H1 (cell line): ENCODE data around the gene GABRD. TPM values are rescaled to one million over a fixed set of nuclear protein-coding genes. Genes with fewer than 3 reads are reported as not detected.

Experiments
- CTCF ChIA-PET: fragments of 300-600 bp; sonication (Branson Sonifier 250); formaldehyde crosslinking; loops from one replicate; lab custom pipeline; 2021; ENCODE audit not compliant: partially characterized antibody; lab: Charles Lee
- POLR2A ChIA-PET: fragments of 300-600 bp; sonication (Branson Sonifier 250); formaldehyde crosslinking; loops from one replicate; lab custom pipeline; 2021; ENCODE audit warnings: inconsistent platforms; ENCODE audit not compliant: partially characterized antibody; lab: Charles Lee
- DNase-seq, 2 experiments: peaks; one replicate each; pipeline versions ENCODE4 v3.0.0 to v3.0.0-alpha.2; 2010 to 2022; ENCODE audit warnings: low spot score in 2 of 2, low read depth in 1 of 2, mixed read lengths in 1 of 2
- FAIRE-seq: peaks from 2 replicates; lab custom pipeline; 2011; peaks lifted over from hg19 to GRCh38; lab: Jason Lieb, UNC
- H2AFZ ChIP-seq: 2 replicates; pipeline ENCODE4 v1.8.1; 2012; ENCODE audit warnings: low read length, inconsistent platforms
- H2AK5ac ChIP-seq: 2 replicates; pipeline ENCODE4 v1.6.1; 2013; ENCODE audit warnings: low read depth, low read length
- H2BK120ac ChIP-seq: replicated peaks from 2 replicates; pipeline ENCODE3; 2013; ENCODE audit warnings: low read depth, low read length, inconsistent platforms
- H2BK12ac ChIP-seq: 2 replicates; pipeline ENCODE4 v1.6.1; 2013; ENCODE audit warnings: low read depth, low read length
- H2BK15ac ChIP-seq: 2 replicates; pipeline ENCODE4 v1.6.1; 2013; ENCODE audit warnings: low read length
- H2BK20ac ChIP-seq: 2 replicates; pipeline ENCODE4 v1.6.1; 2013; ENCODE audit warnings: low read length
- H2BK5ac ChIP-seq: 2 replicates; pipeline ENCODE4 v1.6.1; 2013; ENCODE audit warnings: low read depth, low read length
- H3K14ac ChIP-seq: 2 replicates; pipeline ENCODE4 v1.6.1; 2013; ENCODE audit warnings: inconsistent platforms; ENCODE audit not compliant: insufficient read length
- H3K18ac ChIP-seq: 2 replicates; pipeline ENCODE4 v1.6.1; 2013; ENCODE audit warnings: low read length; ENCODE audit errors: extremely low read depth
- H3K23ac ChIP-seq: 2 replicates; pipeline ENCODE4 v1.6.1; 2013; ENCODE audit warnings: inconsistent platforms; ENCODE audit not compliant: insufficient read length
- H3K23me2 ChIP-seq: 2 replicates; pipeline ENCODE4 v1.6.1; 2013; ENCODE audit warnings: low read depth, low read length
- H3K27ac ChIP-seq: 2 replicates; pipeline ENCODE4 v1.6.1; 2011; ENCODE audit warnings: low read depth, low read length, inconsistent platforms
- H3K27me3 ChIP-seq, 4 experiments: replicated peaks in 1 of 4; 1 replicate in 1 of 4; 2 replicates in 3 of 4; pipeline versions ENCODE4 v1.6.1 to v1.8.1; 2011 to 2013; ENCODE audit warnings: low read length in 3 of 4, mild to moderate bottlenecking in 3 of 4, inconsistent platforms in 2 of 4, mixed read lengths in 2 of 4, moderate library complexity in 1 of 4; ENCODE audit not compliant: control insufficient read depth in 3 of 4, insufficient read depth in 3 of 4; ENCODE audit errors: extremely low read depth in 1 of 4
- H3K36me3 ChIP-seq, 4 experiments: 2 replicates each; pipeline versions ENCODE4 v1.6.1 to v1.8.1; 2011 to 2013; ENCODE audit warnings: mild to moderate bottlenecking in 4 of 4, low read length in 3 of 4, moderate library complexity in 2 of 4, control low read depth in 1 of 4, inconsistent platforms in 1 of 4; ENCODE audit not compliant: insufficient read depth in 4 of 4, control insufficient read depth in 2 of 4
- H3K4ac ChIP-seq: replicated peaks from 2 replicates; pipeline ENCODE3; 2013; ENCODE audit warnings: low read length, low read depth, mixed read lengths, inconsistent platforms; ENCODE audit not compliant: insufficient read length
- H3K4me1 ChIP-seq, 4 experiments: replicated peaks in 1 of 4; 1 replicate in 1 of 4; 2 replicates in 3 of 4; pipeline versions ENCODE4 v1.6.1 to v1.8.1; 2011 to 2013; ENCODE audit warnings: low read length in 3 of 4, inconsistent platforms in 2 of 4, mixed read lengths in 1 of 4; ENCODE audit not compliant: insufficient read depth in 4 of 4, control insufficient read depth in 3 of 4
- H3K4me2 ChIP-seq, 2 experiments: 2 replicates each; pipeline versions ENCODE4 v1.6.1 to v1.8.1; 2011 to 2013; ENCODE audit warnings: low read depth in 2 of 2, low read length in 2 of 2, control low read depth in 1 of 2, inconsistent platforms in 1 of 2, mild to moderate bottlenecking in 1 of 2; ENCODE audit not compliant: insufficient read depth in 1 of 2
- H3K4me3 ChIP-seq, 4 experiments: fragments of 200-600, 300-600 bp in 1 of 4; sonication (generic), shearing (Covaris generic), sonication (Bioruptor Twin) in 1 of 4; 2 replicates each; pipeline versions ENCODE4 v1.5.1 to v1.8.1; 2011 to 2016; ENCODE audit warnings: low read length in 4 of 4, low read depth in 3 of 4, control low read depth in 2 of 4, inconsistent platforms in 2 of 4, mild to moderate bottlenecking in 2 of 4, mixed read lengths in 1 of 4, moderate library complexity in 1 of 4; ENCODE audit not compliant: insufficient read depth in 2 of 4; ENCODE audit errors: extremely low read depth in 1 of 4
- H3K56ac ChIP-seq: replicated peaks from 2 replicates; pipeline ENCODE3; 2013; ENCODE audit warnings: low read depth, mild to moderate bottlenecking, mixed read lengths, low read length, inconsistent platforms; ENCODE audit not compliant: insufficient read length
- H3K79me1 ChIP-seq: 2 replicates; pipeline ENCODE4 v1.6.1; 2013; ENCODE audit warnings: low read depth, low read length, control low read depth
- H3K79me2 ChIP-seq, 2 experiments: 2 replicates each; pipeline versions ENCODE4 v1.6.1 to v1.8.1; 2012 to 2013; ENCODE audit warnings: low read length in 2 of 2, mild to moderate bottlenecking in 2 of 2, inconsistent platforms in 1 of 2; ENCODE audit not compliant: insufficient read depth in 2 of 2, control insufficient read depth in 1 of 2
- H3K9ac ChIP-seq, 4 experiments: replicated peaks in 1 of 4; 1 replicate in 1 of 4; 2 replicates in 3 of 4; pipeline versions ENCODE4 v1.6.1 to v1.8.1; 2011 to 2013; ENCODE audit warnings: low read depth in 3 of 4, low read length in 3 of 4, control low read depth in 2 of 4, mild to moderate bottlenecking in 2 of 4, moderate library complexity in 2 of 4, inconsistent platforms in 1 of 4; ENCODE audit errors: extremely low read depth in 1 of 4
- H3K9me3 ChIP-seq, 2 experiments: 2 replicates each; pipeline versions ENCODE4 v1.6.1 to v1.8.1; 2012 to 2013; ENCODE audit warnings: mild to moderate bottlenecking in 2 of 2, moderate library complexity in 2 of 2, control low read depth in 1 of 2, inconsistent platforms in 1 of 2, low read depth in 1 of 2, low read length in 1 of 2, mixed read lengths in 1 of 2; ENCODE audit not compliant: insufficient read depth in 2 of 2
- H4K20me1 ChIP-seq, 2 experiments: replicated peaks in 1 of 2; 2 replicates each; pipeline versions ENCODE3 to v1.8.1; 2011 to 2013; ENCODE audit warnings: inconsistent platforms in 2 of 2, low read length in 2 of 2, mild to moderate bottlenecking in 1 of 2; ENCODE audit not compliant: insufficient read depth in 2 of 2, control insufficient read depth in 1 of 2
- H4K5ac ChIP-seq: 2 replicates; pipeline ENCODE4 v1.6.1; 2013; ENCODE audit warnings: low read length, low read depth, mixed read lengths, inconsistent platforms; ENCODE audit not compliant: insufficient read length
- H4K8ac ChIP-seq: 2 replicates; pipeline ENCODE4 v1.8.0; 2013; ENCODE audit warnings: mild to moderate bottlenecking, moderate library complexity, low read length, inconsistent platforms; ENCODE audit not compliant: insufficient read depth; ENCODE audit errors: extremely low read depth
- H4K91ac ChIP-seq: replicated peaks from 2 replicates; pipeline ENCODE3; 2013; ENCODE audit warnings: low read length, mixed read lengths, inconsistent platforms; ENCODE audit not compliant: insufficient read length
- CHD1 ChIP-seq: IDR thresholded peaks from 2 replicates; pipeline ENCODE4 v1.6.1; 2012; ENCODE audit warnings: low read depth, low read length, improper control_type of control experiment
- WGBS, 2 experiments: shearing (Covaris generic) in 1 of 2; methylation state at CpG; one replicate each; pipeline versions ENCODE4 v1.1.6 to v1.1.7; 2013 to 2015; ENCODE audit warnings: low lambda C conversion rate in 2 of 2, mixed read lengths in 2 of 2, inconsistent platforms in 1 of 2, low coverage in 1 of 2, missing lambda C conversion rate in 1 of 2; ENCODE audit not compliant: insufficient replicate concordance in 2 of 2, insufficient coverage in 1 of 2, insufficient read length in 1 of 2; ENCODE audit errors: extremely low coverage in 1 of 2, missing lambda C conversion rate in 1 of 2; 5-methylcytosine and 5-hydroxymethylcytosine counted together
- polyA plus RNA-seq, 7 experiments: library from polyadenylated mRNA; depleted of rRNA in 3 of 7; stranded (reverse) in 5 of 7; unstranded in 2 of 7; fragments of >200 nt in 5 of 7; fragments of 200-250 nt in 2 of 7; gene quantifications; 1 replicate in 5 of 7; 2 replicates in 1 of 7; 4 replicates in 1 of 7; pipeline versions ENCODE4 v1.2.1 to v1.2.3, GENCODE V29; 2011 to 2013; ENCODE audit warnings: missing spikeins in 2 of 7, mixed read lengths in 2 of 7
- total RNA-seq: library from RNA; stranded (reverse); fragmentation: NEBNext Ultra II Directional; extraction: Animal tissue kit (Norgen Biotek cat#: 25700); gene quantifications from 2 replicates; pipeline ENCODE4 v1.2.1, GENCODE V29; 2021

Gene GABRD
- total and polyA plus RNA-seq, 2 of the 8 experiments (the other 6 are each of a cell fraction or from before 2014, with no cell fraction given) = 1.8 to 3.0 TPM

- no peak overlapping the region for H4K8ac ChIP-seq
- no peak overlapping the region for H3K18ac ChIP-seq
- H2AFZ ChIP-seq = no peak overlapping the region
- no peak overlapping the region for H2BK120ac ChIP-seq
- no peak overlapping the region for H3K56ac ChIP-seq
- H3K27me3 ChIP-seq = peaks cover 3 to 19% (median 14%) of the 10 kb centered on the region in 4 experiments
- H2AK5ac ChIP-seq = no peak overlapping the region
- H3K23me2 ChIP-seq = peaks cover 7% of the 10 kb centered on the region; the same call in 1 of the 2 replicates
- POLR2A ChIA-PET = interaction anchor here (3.7 kb wide), 1 partner anchor 8 kb away, joined by 11 read pairs; no protein-coding TSS in a partner anchor
- no peak overlapping the region for H2BK5ac ChIP-seq
- no peak overlapping the region for H2BK20ac ChIP-seq
- no peak overlapping the region for H3K14ac ChIP-seq
- WGBS, 2 experiments = 93% methylated on average over 21 of the region's 25 CpGs; no CpG with 5 or more reads in 1 of the 2 experiments
- H3K4ac ChIP-seq = no peak overlapping the region
- DNase-seq = no peak
- H2BK12ac ChIP-seq = no peak overlapping the region
- TF ChIP-seq CHD1 = no peak
- TF ChIP-seq, all 59 proteins: peak for 0
- Histone ChIP-seq H3K9me3 (no peaks in the 10 kb centered on the region), H3K79me1 (no peaks in the 10 kb centered on the region), H3K27ac (no peak overlapping the region), H3K36me3 (no peaks in the 10 kb centered on the region), H4K91ac (no peak overlapping the region), H3K4me3 (no peak overlapping the region), H3K23ac (no peak overlapping the region), H3K4me1 (peaks cover 0 to 10% (median 3%) of the 10 kb centered on the region in 4 experiments; a peak in 4 of 7 replicates), H4K20me1 (peaks cover 0 to 4% of the 10 kb centered on the region in 2 experiments), H4K5ac (no peak overlapping the region), H3K79me2 (no peaks in the 10 kb centered on the region), H2BK15ac (no peak overlapping the region), H3K4me2 (no peak overlapping the region), H3K9ac (no peak overlapping the region)
- CTCF ChIA-PET = interaction anchor here (0.6 to 8.0 kb wide), 10 partner anchors 9 to 78 kb away, joined by 3 to 66 read pairs (median 4); no protein-coding TSS in a partner anchor
- FAIRE-seq = no peak
These were observed 2.4 kb downstream of the GABRD start for GRCh38 chr1:2021550-2021949.
